GM18505 (cell line): ENCODE measurements around the gene IGF2.
"Not testable (repeated sequence)": the region's sequence is repeated elsewhere in the genome, so short reads cannot be mapped to it uniquely, and the experiment has no call there.

ENCODE experiments used
- ATAC-seq: cut with Tn5 transposase; IDR thresholded peaks from one replicate; pipeline ENCODE4 v1.9.1; 2021; ENCODE audit not compliant: unreplicated experiment
- POLR2A ChIP-seq: IDR thresholded peaks from 4 replicates; pipeline ENCODE4 v1.6.1; 2011; ENCODE audit warnings: borderline replicate concordance; ENCODE audit not compliant: insufficient read depth, insufficient read length; ENCODE audit errors: extremely low read depth

IGF2 gene, protein sequence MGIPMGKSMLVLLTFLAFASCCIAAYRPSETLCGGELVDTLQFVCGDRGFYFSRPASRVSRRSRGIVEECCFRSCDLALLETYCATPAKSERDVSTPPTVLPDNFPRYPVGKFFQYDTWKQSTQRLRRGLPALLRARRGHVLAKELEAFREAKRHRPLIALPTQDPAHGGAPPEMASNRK

DNA sequence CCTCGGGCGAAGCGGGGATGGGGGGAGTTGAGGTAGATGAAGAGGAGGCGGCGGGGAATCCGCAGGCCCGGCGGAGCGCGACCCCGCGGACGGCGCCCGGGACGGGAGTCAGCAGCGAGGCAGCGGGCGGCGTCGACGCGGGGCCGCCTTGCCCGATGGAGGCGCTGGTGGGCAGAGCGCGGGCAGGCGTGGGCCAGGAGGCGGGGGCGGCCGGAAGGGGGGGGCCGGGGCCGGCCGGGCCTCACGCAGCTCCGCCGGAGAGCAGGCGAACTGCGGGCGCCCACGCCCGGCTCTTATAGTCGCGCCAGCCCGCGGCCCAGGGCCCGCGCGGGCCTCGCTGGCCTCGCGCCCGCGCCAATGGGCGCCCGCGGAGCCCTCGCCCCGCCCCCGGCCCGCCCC lies at the start of gene IGF2:
Gene IGF2, minus strand, starts transcription at position 267 of the 399 bp plus-strand sequence. CDS start 3,866 bp downstream, outside the sequence.
- ATAC-seq = no peak

DNA sequence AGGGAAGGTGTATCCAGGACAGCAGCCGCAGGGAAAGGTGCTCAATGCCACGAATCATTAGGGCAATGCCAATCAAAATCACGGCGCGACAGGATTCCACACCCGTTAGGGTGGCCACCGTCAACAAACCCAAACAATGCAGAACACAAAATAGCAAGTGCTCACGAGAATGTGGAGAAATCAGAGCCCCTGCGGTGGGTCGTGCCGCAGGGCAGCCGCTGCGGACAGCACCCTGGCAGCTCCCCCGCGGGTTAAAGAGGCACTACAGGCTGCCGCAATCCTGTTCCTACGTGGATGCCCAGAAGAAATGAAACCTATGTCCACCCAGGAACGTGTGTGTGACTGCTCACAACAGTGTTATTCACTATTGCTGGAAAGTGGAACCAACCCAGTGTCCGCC lies 49.6 kb upstream of the IGF2 start:
- no peak for ATAC-seq
- no peak for TF ChIP-seq POLR2A

More for the DNA sequence above, at the start of gene IGF2:
- TF ChIP-seq POLR2A = no peak

DNA sequence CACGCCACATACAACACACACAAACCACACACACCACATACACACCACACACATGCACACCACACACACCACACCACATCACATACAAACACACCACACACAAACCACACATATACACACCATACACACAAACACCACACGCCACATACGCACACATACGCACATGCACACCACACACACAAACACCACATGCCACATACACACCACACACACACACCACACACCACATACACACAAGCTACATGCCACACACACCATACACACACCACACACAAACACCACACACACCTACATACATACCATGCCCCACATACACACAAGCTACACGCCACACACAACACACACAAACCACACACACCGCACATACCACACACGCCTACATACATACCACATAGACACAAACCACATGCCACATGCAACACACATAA lies 48.1 kb upstream of the IGF2 start:
- TF ChIP-seq POLR2A = no peak
- ATAC-seq = no peak

DNA sequence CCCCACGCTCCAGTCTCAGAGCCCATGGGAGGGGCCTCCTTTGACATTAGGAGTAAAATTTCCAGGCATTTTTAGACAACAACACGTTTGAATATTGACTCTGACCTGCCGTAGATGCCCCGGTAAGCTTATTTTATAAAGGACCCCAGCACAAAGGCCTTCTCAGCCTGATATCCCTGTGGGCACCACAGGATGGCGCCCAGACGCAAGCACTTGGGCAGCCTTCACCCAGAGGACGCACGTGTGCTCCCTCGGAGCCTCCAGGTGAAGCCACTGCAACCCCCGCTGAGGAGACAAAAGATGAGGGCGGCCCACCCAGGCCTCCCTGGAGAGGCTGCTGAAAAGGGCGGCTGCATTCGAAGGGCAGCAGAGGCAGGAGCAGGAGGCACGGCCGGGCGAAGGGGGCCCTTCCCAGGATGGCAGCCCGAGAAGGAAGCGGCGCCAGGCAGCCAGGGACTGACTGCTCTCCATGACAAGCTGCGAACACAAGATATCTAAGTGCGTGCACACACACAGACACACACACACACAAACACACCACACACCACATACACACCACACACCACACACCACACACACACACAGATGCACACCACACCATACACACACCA lies 47.6 kb upstream of the IGF2 start:
- ATAC-seq = no peak
- no peak for TF ChIP-seq POLR2A

DNA sequence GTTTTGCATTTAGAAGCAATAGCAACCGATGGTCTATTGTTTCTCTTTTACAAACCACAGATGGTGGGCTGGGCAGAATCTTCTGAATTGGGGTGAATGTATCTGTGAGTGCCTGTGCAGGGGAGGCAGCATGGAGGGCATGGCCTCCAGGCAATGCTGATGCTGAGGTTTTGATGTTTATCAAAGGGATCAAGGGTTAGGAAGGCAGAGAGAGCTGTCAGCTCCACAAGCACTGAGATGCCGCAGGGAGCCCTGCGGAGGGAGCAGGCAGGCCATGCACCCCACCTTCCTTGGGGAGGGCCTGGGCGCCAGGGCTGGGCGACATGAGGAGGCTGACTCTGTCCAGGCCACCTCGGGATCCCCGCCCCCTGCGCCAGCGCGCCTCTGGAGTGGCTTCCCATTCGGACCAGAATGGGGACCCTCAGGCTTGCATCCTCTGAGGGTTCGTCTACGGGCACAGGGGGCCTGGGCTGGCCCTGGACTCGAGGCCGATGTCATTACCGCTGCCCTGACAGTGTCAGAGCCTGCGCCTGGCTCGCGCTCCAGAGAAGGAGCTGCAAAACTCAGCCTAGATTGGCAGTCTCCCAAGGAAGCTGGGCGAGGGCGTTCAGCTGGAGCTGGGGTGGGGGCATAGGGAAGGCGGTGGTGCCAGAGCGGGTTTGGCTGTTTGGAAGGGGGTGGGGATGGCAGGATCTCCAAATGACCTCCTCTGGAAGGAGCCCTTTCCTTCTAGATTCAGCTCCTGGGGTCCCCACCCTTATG lies 46.3 kb upstream of the IGF2 start:
- no peak for TF ChIP-seq POLR2A
- no peak for ATAC-seq

DNA sequence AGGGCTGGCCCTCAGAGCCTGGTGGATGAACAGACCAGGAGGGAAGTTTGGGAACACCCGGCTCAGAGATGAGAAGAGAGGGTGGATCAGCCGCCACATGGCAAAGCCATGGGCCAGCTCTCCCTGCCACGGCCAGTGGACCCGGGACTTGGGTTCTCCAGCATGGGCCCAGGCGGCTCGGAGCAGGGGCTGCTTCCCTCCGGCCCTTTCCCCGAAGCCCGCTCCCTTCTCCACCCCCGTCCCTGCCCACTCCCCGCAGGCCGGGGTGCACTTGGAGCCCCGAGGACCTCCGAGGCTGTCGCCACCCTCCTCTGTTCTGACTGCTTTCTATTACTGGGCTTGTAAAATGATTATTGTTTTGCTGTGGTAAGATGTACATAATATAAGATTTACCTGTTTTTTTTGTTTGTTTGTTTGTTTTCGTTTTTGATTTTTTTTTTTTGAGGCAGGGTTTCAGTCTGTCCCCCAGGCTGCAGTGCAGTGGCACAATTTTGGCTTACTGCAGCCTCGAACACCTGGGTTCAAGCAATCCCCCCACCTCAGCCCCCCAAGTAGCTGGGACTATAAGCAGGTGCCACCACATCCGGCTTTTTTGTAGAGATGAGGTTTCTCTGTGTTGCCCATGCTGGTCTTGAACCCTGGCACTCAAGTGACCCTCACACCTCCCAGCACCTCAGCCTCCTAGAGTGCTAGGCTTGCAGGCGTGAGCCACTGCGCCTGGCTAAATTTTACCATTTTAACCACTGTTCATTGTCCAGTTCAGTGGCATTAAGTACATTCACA lies 43.7 kb upstream of the IGF2 start:
- TF ChIP-seq POLR2A = no peak
- no peak for ATAC-seq

DNA sequence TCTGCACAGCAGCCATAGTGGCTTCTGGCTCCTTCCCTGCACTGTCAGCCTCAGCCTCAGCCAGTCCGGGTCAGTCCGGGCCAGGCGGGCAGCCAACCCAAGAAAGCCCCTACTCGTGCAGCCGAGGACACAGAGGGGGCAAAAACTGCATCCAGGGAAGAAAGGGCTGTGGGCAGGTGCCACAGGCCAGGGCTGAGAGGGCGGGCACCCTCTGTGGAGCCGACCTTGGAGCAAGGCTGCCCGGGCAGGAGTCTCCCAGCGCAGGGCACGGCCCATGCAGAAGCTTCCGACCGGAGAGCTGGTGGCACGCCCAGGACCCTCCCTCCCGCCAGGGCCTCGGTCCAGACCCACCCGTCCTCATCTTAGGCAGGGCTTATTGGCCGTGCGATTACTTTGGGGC lies 42.9 kb upstream of the IGF2 start:
- no peak for TF ChIP-seq POLR2A
- no peak for ATAC-seq

DNA sequence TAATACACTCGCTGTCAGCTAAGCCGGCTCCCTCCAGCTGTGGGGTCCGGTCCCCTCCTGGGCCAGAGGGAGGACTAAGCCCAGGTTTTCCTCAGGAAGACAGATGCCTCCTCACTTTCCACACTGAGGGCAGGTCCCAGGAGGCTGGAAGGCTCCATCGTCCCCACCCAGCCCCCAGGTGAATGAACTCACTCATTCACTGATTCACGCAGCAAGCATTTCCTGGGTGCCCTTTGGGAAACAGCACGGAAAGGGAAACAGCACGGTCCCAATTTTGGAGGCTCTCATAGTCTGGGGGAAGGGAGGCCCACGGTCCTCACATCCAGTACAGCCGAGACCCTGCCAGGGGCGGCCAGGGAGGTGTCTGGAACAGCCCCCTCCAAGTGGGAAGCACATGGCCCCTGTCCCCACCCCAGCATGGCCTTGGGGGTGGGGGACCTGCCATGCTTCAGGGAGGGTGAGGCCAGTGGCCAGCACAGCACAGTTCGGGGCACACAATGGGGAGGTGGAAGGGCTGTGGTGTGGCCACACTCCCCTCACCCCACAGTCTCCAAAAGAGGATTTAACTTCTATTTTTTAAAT lies 41.7 kb upstream of the IGF2 start:
- ATAC-seq = no peak
- TF ChIP-seq POLR2A = no peak

DNA sequence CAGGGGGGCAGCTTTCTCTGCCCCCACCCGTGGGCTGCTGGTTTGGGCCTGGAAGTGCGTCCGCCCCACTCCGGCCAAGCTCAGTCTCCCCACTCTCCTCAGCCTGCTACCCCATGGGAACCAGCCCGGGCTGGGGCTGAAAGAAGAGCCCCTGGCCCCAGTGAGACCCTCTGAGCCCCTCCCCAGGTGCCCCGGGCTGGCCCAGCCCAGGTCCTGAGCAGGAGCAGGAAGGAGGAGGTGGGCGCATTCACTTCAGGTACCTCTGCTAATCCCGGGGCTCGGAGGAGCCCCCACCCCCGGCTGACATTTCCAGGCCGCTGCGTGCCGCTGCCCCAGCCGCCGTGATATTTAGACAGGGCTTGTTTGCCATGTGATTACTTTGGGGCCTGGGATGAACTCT lies 41.2 kb upstream of the IGF2 start:
- TF ChIP-seq POLR2A = no peak
- ATAC-seq = no peak

DNA sequence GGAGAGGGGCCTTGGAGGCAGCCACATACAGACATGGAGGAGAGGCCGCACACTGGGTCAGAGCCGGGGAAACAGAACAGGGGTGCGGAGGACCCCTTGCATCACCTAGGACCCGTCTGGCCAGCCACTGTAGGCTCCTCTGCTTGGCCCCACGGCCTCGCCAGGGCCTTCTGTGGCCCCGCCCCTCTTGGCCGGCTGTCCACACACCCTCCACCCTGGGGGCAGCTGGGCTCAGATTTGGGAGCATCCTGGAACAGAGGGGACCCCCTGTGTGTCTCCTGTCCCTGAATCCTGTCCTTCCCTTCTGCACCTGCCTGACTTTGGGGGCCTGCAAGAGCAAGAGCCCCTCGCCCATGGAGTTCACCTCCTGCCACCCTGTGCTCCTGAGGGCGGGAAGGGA lies 40.3 kb upstream of the IGF2 start:
- no peak for ATAC-seq
- TF ChIP-seq POLR2A = no peak

DNA sequence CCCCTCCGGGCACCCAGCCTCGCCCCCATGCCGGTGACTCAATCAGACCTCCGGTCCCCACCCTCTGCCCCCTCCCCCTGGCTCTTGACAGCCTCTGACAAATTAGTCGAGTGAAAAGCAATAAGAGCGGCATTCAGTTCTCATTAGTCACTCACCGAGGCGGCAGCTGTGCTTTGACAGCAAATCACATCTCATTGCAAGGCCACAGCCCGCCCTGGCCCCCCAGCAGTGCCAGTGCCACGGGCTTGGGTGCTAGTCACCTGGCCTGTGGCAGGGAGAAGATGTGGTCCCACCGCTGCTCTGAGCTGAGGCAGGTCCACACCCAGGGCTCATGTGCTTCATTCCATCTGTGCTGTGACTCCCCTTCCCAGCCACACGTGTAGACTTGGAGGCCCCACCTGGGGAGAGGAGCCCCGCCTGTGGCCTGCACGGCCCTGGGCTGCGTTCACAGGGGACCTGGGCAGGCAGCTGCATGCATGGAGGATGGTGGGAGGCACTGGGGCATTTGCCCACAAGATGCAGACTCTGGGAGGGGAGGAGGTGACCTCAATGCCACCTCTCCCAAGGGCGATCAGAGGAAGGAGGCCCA lies 39.8 kb upstream of the IGF2 start:
- no peak for ATAC-seq

DNA sequence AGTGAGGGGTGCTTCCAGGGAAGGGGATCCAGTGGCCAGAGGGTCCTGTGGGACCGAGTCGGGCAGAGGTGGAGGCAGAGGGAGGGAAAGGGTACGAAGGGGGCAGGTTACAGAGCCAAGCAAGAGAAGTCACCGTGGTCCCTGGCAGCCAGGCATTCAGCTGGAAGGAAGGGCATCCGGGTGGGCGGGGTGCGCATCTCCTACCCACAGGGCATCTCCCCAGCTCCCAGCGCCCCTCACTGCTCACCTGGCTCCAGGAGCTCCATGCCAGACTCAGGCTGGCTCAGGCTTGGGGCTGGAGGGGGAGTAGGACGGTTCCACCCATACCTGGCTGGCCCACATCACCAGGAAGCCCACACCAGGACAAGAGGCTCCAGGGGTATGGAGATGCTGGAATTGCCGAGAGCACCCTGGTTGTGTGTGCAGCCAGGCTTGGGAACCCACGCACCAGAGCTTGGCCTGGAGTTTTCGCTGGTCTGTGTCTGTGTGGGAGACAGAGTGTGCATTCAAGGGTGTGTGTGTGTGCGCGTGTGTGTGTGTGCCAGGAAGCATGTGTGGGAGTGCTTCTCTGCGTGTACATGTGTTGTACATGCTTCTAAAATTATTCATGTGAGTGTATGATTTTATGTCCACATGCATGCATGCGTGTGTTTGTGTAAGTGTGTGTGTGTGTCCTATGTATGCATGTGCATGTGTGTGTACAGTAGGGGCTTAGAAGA lies 39.0 kb upstream of the IGF2 start:
- not testable (repeated sequence) for ATAC-seq

More for the DNA sequence above, 39.8 kb upstream of the IGF2 start:
- TF ChIP-seq POLR2A = no peak

DNA sequence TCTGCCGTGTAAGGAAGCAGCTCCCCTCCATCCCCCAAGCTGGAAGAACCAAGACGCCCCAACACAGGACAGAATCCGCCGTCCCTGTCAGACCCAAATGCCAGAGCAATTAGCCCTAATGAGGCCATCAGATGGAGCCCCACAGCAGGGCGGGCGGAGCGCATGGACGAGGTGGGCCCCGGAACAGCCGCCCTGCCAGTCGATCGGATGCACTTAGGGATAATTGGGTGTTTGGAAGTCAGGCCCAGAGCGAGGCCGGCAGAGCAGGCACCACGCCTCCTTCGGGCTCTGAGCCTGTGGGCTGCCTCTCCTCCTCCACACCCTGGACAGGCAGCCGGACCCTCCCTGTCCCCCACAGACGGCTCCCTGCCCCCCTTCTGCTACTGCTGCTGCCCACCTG lies 37.9 kb upstream of the IGF2 start:
- ATAC-seq = no peak
- no peak for TF ChIP-seq POLR2A

DNA sequence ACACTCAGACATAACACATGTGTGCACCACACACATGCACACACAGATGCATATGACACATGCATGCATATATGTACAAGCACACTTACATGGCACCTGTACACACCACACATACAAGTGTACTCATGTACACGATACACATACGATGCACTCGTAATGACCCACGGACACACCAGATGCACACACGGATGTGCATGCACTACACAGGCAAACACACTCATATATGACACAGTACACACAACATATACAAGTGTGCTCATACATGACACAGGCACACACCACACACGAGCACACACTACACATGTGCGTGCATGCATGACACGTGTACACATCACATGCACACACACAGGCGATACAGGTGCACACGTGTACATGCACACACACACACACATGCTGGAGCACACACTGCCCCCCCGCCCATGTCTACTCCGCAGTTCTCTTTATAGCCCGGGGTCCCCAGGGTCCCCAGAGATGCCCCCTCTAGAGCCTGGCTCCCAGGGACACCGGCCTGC lies 37.3 kb upstream of the IGF2 start:
- no peak for ATAC-seq

More for the DNA sequence above, 37.3 kb upstream of the IGF2 start:
- TF ChIP-seq POLR2A = no peak
